GM19035 (cell line): ENCODE measurements around the gene RELN.

ENCODE experiments used
- ATAC-seq: cut with Tn5 transposase; IDR thresholded peaks from one replicate; pipeline ENCODE4 v1.9.1; 2021; ENCODE audit not compliant: unreplicated experiment

Gene RELN

GRCh38 chr7:103651593-103652377 is 337.7 kb downstream of the RELN start:
- no peak for ATAC-seq

GRCh38 chr7:103649052-103649451 is 340.4 kb downstream of the RELN start:
- ATAC-seq, result no peak

- ATAC-seq, result no peak
Observed at GRCh38 chr7:103648135-103648534, 341.3 kb downstream of the RELN start.

GRCh38 chr7:103644319-103644718 is 345.1 kb downstream of the RELN start:
- no peak for ATAC-seq

GRCh38 chr7:103640031-103640779 is 349.3 kb downstream of the RELN start:
- no peak for ATAC-seq

- no peak for ATAC-seq
Observed at GRCh38 chr7:103637726-103638125, 351.7 kb downstream of the RELN start.

GRCh38 chr7:103637094-103637493 is 352.4 kb downstream of the RELN start:
- no peak for ATAC-seq

GRCh38 chr7:103636153-103636552 is 353.3 kb downstream of the RELN start:
- no peak for ATAC-seq

- ATAC-seq, result no peak
Observed at GRCh38 chr7:103632972-103633371, 356.5 kb downstream of the RELN start.

- ATAC-seq, result no peak
Observed at GRCh38 chr7:103632005-103632639, 357.3 kb downstream of the RELN start.

GRCh38 chr7:103630318-103630717 is 359.1 kb downstream of the RELN start:
- no peak for ATAC-seq

- no peak for ATAC-seq
Observed at GRCh38 chr7:103628742-103629141, 360.7 kb downstream of the RELN start.

GRCh38 chr7:103626776-103627175 is 362.7 kb downstream of the RELN start:
- ATAC-seq, result no peak

- no peak for ATAC-seq
Observed at GRCh38 chr7:103622274-103622673, 367.2 kb downstream of the RELN start.

- ATAC-seq, result no peak
Observed at GRCh38 chr7:103613655-103614642, 375.5 kb downstream of the RELN start.

GRCh38 chr7:103609778-103610177 is 379.7 kb downstream of the RELN start:
- no peak for ATAC-seq

GRCh38 chr7:103605640-103606039 is 383.8 kb downstream of the RELN start:
- ATAC-seq, result no peak

- ATAC-seq, result no peak
Observed at GRCh38 chr7:103598326-103598905, 391.0 kb downstream of the RELN start.

- no peak for ATAC-seq
Observed at GRCh38 chr7:103597606-103598005, 391.9 kb downstream of the RELN start.

- ATAC-seq, result no peak
Observed at GRCh38 chr7:103594186-103594585, 395.3 kb downstream of the RELN start.
